ENCODE measurements around the gene CLVS2.

Gene CLVS2

DNA sequence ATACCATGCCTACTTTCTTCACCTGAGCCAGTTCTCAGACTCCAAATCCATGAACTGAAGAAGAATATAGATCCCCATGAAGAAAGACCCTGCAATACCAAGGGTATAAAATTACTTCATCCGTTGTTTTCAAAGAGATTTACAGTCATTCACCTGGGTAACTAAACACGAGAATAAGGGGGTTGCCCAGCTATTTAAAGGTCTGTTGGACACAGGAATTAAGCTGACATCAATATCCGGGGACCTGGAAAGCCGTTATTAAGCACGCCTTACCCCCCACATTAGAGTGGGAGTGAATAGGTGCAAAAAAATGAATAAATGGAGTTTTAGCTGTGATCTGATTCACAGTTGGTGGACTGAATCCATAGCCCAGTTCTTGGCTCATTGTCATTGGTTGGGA is 28.9 kb downstream of the CLVS2 start:
- ChIA-PET POLR2A (no interaction called here), CTCF (no interaction called here)
- Histone ChIP-seq H3K27me3 (replicated peaks in 2 of 5; ENCODE audit: control insufficient read depth in 4 of 5, insufficient read depth in 5 of 5, low read length in 4 of 5) (no peaks in the 10 kb centered on the region), H3K4me3 (ENCODE audit: control insufficient read depth in 1 of 7, extremely low read depth in 1 of 7, insufficient read depth in 4 of 7, low read depth in 2 of 7, low read length in 6 of 7) (no peak overlapping the region), H3K27ac (ENCODE audit: insufficient read depth in 1 of 2, low read depth in 1 of 2, low read length in 2 of 2, poor library complexity in 1 of 2, severe bottlenecking in 2 of 2) (no peak overlapping the region), H3K9me3 (ENCODE audit: control extremely low read depth in 1 of 5, control insufficient read depth in 4 of 5, insufficient read depth in 2 of 5, low read depth in 1 of 5, low read length in 4 of 5) (no peaks in the 10 kb centered on the region), H3K36me3 (ENCODE audit: control insufficient read depth in 4 of 4, insufficient read depth in 4 of 4, low read length in 3 of 4) (no peaks in the 10 kb centered on the region), H3K4me1 (ENCODE audit: control extremely low read depth in 1 of 4, control insufficient read depth in 4 of 4, insufficient read depth in 4 of 4, low read length in 3 of 4) (no peaks in the 10 kb centered on the region)
- 83% methylated on average over 4 of the region's 5 CpGs for WGBS (ENCODE audit: insufficient coverage)
- no peak for DNase-seq

DNA sequence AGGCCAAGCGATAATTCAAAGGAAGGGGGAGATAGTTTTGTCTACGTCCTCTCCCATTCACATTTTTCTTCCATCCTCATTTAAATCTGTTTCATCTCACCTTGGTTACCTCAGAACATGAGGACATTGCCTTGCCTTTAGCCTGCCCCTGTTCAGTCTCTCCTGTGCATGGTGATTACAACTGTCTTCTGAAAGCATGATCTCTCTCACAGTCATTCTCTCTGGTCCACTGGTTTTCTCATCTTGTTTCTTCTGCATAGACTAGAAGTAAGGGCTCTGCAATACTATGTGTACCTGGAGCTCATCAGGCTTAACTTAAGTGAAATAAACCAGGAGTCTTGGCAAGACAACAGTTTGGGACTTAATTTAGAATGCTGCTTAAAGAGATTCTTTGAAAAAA is 31.4 kb downstream of the CLVS2 start:
- Histone ChIP-seq H3K9me3 (ENCODE audit: control extremely low read depth in 1 of 5, control insufficient read depth in 4 of 5, insufficient read depth in 2 of 5, low read depth in 1 of 5, low read length in 4 of 5) (no peaks in the 10 kb centered on the region), H3K27ac (ENCODE audit: insufficient read depth in 1 of 2, low read depth in 1 of 2, low read length in 2 of 2, poor library complexity in 1 of 2, severe bottlenecking in 2 of 2) (no peak overlapping the region), H3K4me3 (ENCODE audit: control insufficient read depth in 1 of 7, extremely low read depth in 1 of 7, insufficient read depth in 4 of 7, low read depth in 2 of 7, low read length in 6 of 7) (no peak overlapping the region), H3K4me1 (ENCODE audit: control extremely low read depth in 1 of 4, control insufficient read depth in 4 of 4, insufficient read depth in 4 of 4, low read length in 3 of 4) (no peaks in the 10 kb centered on the region), H3K36me3 (ENCODE audit: control insufficient read depth in 4 of 4, insufficient read depth in 4 of 4, low read length in 3 of 4) (no peaks in the 10 kb centered on the region), H3K27me3 (replicated peaks in 2 of 5; ENCODE audit: control insufficient read depth in 4 of 5, insufficient read depth in 5 of 5, low read length in 4 of 5) (no peaks in the 10 kb centered on the region)
- 100% methylated on average over 1 of the region's 2 CpGs for WGBS (ENCODE audit: insufficient coverage)
- DNase-seq = no peak
- ChIA-PET CTCF (no interaction called here), POLR2A (no interaction called here)

DNA sequence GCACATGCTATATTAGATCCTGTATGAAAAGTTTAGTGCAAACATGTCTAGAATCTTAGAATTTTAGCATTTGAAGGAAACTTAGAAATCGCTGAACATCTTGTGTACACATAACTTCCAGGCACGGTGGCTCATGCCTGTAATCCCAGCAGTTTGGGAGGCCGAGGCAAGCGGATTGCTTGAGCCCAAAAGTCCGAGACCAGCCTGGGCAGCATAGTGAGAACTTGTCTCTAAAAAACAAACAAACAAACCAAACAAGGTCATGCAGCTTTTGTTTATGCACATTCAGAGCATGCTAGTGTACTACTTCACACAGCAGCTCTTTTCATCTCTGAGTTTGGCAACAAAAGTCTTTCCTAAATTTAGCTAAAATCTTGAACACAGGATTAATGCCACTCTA is 32.2 kb downstream of the CLVS2 start:
- no peaks in the 10 kb centered on the region for H3K36me3 ChIP-seq (ENCODE audit: control insufficient read depth in 4 of 4, insufficient read depth in 4 of 4, low read length in 3 of 4)
- ChIA-PET POLR2A (no interaction called here), CTCF (no interaction called here)
- H3K9me3 ChIP-seq (ENCODE audit: control extremely low read depth in 1 of 5, control insufficient read depth in 4 of 5, insufficient read depth in 2 of 5, low read depth in 1 of 5, low read length in 4 of 5) = no peaks in the 10 kb centered on the region
- no peak overlapping the region for H3K27ac ChIP-seq (ENCODE audit: insufficient read depth in 1 of 2, low read depth in 1 of 2, low read length in 2 of 2, poor library complexity in 1 of 2, severe bottlenecking in 2 of 2)
- WGBS (ENCODE audit: insufficient coverage) = 88% methylated on average over 5 of the region's 5 CpGs
- DNase-seq = no peak
- no peaks in the 10 kb centered on the region for H3K4me1 ChIP-seq (ENCODE audit: control extremely low read depth in 1 of 4, control insufficient read depth in 4 of 4, insufficient read depth in 4 of 4, low read length in 3 of 4)
- no peaks in the 10 kb centered on the region for H3K27me3 ChIP-seq (replicated peaks in 2 of 5; ENCODE audit: control insufficient read depth in 4 of 5, insufficient read depth in 5 of 5, low read length in 4 of 5)
- no peak overlapping the region for H3K4me3 ChIP-seq (ENCODE audit: control insufficient read depth in 1 of 7, extremely low read depth in 1 of 7, insufficient read depth in 4 of 7, low read depth in 2 of 7, low read length in 6 of 7)

DNA sequence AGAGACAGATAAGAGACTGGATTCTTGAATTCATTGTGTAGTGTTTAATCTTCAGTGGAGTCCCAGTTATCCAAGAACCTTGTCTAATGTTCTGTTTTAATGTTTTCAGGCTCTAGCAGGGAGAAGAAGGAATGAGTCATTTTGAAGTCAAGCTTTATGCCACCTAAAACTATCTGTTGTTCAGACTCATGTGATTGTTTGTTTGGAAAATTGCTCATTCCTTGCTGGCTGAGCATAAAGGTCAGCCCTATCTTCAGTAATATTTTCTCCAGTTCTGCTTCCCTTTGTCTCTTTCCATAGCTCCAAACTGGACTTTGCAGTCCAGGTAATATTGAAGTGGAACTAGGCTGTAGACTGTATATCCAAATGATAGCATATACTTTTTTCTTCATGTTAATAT is 34.2 kb downstream of the CLVS2 start:
- H3K27me3 ChIP-seq (replicated peaks in 2 of 5; ENCODE audit: control insufficient read depth in 4 of 5, insufficient read depth in 5 of 5, low read length in 4 of 5) = no peaks in the 10 kb centered on the region
- H3K4me1 ChIP-seq (ENCODE audit: control extremely low read depth in 1 of 4, control insufficient read depth in 4 of 4, insufficient read depth in 4 of 4, low read length in 3 of 4) = no peaks in the 10 kb centered on the region
- POLR2A ChIA-PET = no interaction called here
- CTCF ChIA-PET = no interaction called here
- no peaks in the 10 kb centered on the region for H3K9me3 ChIP-seq (ENCODE audit: control extremely low read depth in 1 of 5, control insufficient read depth in 4 of 5, insufficient read depth in 2 of 5, low read depth in 1 of 5, low read length in 4 of 5)
- H3K4me3 ChIP-seq (ENCODE audit: control insufficient read depth in 1 of 7, extremely low read depth in 1 of 7, insufficient read depth in 4 of 7, low read depth in 2 of 7, low read length in 6 of 7) = no peak overlapping the region
- H3K27ac ChIP-seq (ENCODE audit: insufficient read depth in 1 of 2, low read depth in 1 of 2, low read length in 2 of 2, poor library complexity in 1 of 2, severe bottlenecking in 2 of 2) = no peak overlapping the region
- H3K36me3 ChIP-seq (ENCODE audit: control insufficient read depth in 4 of 4, insufficient read depth in 4 of 4, low read length in 3 of 4) = no peaks in the 10 kb centered on the region
- no peak for DNase-seq

DNA sequence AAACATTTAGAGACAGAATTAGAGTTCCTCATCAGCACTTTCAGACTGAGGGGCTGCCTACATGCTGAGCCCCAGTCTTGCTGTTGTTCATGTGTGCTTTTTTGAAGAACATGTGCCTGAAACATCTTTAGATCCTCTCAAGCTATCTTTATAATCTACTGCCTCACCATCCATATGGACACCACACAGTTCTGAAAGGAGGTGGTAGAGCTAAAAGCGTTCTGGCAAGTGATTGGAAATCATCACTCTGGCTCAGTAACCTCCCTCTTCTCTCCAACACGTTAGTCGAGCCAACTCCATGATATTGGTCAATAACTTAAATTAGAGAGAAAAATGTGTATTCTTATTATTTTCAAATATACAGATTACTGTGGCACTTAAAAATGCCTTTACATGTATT is 40.6 kb downstream of the CLVS2 start:
- Histone ChIP-seq H3K36me3 (ENCODE audit: control insufficient read depth in 4 of 4, insufficient read depth in 4 of 4, low read length in 3 of 4) (no peaks in the 10 kb centered on the region), H3K9me3 (ENCODE audit: control extremely low read depth in 1 of 5, control insufficient read depth in 4 of 5, insufficient read depth in 2 of 5, low read depth in 1 of 5, low read length in 4 of 5) (no peaks in the 10 kb centered on the region), H3K4me3 (ENCODE audit: control insufficient read depth in 1 of 7, extremely low read depth in 1 of 7, insufficient read depth in 4 of 7, low read depth in 2 of 7, low read length in 6 of 7) (no peak overlapping the region), H3K27me3 (replicated peaks in 2 of 5; ENCODE audit: control insufficient read depth in 4 of 5, insufficient read depth in 5 of 5, low read length in 4 of 5) (no peaks in the 10 kb centered on the region), H3K4me1 (ENCODE audit: control extremely low read depth in 1 of 4, control insufficient read depth in 4 of 4, insufficient read depth in 4 of 4, low read length in 3 of 4) (no peaks in the 10 kb centered on the region), H3K27ac (ENCODE audit: insufficient read depth in 1 of 2, low read depth in 1 of 2, low read length in 2 of 2, poor library complexity in 1 of 2, severe bottlenecking in 2 of 2) (no peak overlapping the region)
- no CpG with 5 or more reads among the region's 3 CpGs for WGBS (ENCODE audit: insufficient coverage)
- POLR2A ChIA-PET = interaction anchor here (0.7 kb wide), 1 partner anchor 46 kb away, joined by 3 read pairs; no protein-coding TSS in a partner anchor
- no peak for DNase-seq
- CTCF ChIA-PET = no interaction called here

- DNase-seq = no peak
- no peaks in the 10 kb centered on the region for H3K4me1 ChIP-seq (ENCODE audit: control extremely low read depth in 1 of 4, control insufficient read depth in 4 of 4, insufficient read depth in 4 of 4, low read length in 3 of 4)
- WGBS (ENCODE audit: insufficient coverage) = 94% methylated on average over 2 of the region's 3 CpGs
- no peak overlapping the region for H3K27ac ChIP-seq (ENCODE audit: insufficient read depth in 1 of 2, low read depth in 1 of 2, low read length in 2 of 2, poor library complexity in 1 of 2, severe bottlenecking in 2 of 2)
- no peaks in the 10 kb centered on the region for H3K9me3 ChIP-seq (ENCODE audit: control extremely low read depth in 1 of 5, control insufficient read depth in 4 of 5, insufficient read depth in 2 of 5, low read depth in 1 of 5, low read length in 4 of 5)
- no peak overlapping the region for H3K4me3 ChIP-seq (ENCODE audit: control insufficient read depth in 1 of 7, extremely low read depth in 1 of 7, insufficient read depth in 4 of 7, low read depth in 2 of 7, low read length in 6 of 7)
- POLR2A ChIA-PET = no interaction called here
- no peaks in the 10 kb centered on the region for H3K36me3 ChIP-seq (ENCODE audit: control insufficient read depth in 4 of 4, insufficient read depth in 4 of 4, low read length in 3 of 4)
- CTCF ChIA-PET = no interaction called here
- H3K27me3 ChIP-seq (replicated peaks in 2 of 5; ENCODE audit: control insufficient read depth in 4 of 5, insufficient read depth in 5 of 5, low read length in 4 of 5) = no peaks in the 10 kb centered on the region
Observed at GRCh38 chr6:123039431-123039830, 43.4 kb downstream of the CLVS2 start.

DNA sequence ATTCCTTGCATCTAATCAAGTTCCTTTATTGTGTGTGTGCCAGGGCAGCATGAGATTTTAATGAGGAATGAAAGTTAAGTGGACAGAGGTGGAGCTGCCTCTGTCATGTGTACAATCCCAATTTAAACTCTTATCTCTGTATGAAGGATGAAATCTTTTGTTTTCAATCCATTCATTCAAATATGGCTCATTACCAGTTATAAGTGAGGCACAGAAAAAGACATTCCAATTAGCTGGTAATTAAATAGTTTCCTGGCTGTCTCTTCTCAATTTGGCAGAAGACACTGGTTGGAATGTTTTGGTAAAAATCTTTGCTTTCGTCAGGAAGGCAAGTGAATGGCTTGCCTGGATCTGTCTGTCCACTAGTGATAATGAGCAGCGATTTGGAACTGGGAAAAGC is 46.4 kb downstream of the CLVS2 start:
- no peak for DNase-seq
- ChIA-PET CTCF (no interaction called here), POLR2A (no interaction called here)
- WGBS (ENCODE audit: insufficient coverage) = 88% methylated on average over 1 of the region's 2 CpGs
- no peaks in the 10 kb centered on the region for H3K36me3 ChIP-seq (ENCODE audit: control insufficient read depth in 4 of 4, insufficient read depth in 4 of 4, low read length in 3 of 4)
- no peaks in the 10 kb centered on the region for H3K9me3 ChIP-seq (ENCODE audit: control extremely low read depth in 1 of 5, control insufficient read depth in 4 of 5, insufficient read depth in 2 of 5, low read depth in 1 of 5, low read length in 4 of 5)
- H3K27me3 ChIP-seq (replicated peaks in 2 of 5; ENCODE audit: control insufficient read depth in 4 of 5, insufficient read depth in 5 of 5, low read length in 4 of 5) = no peaks in the 10 kb centered on the region
- no peak overlapping the region for H3K4me3 ChIP-seq (ENCODE audit: control insufficient read depth in 1 of 7, extremely low read depth in 1 of 7, insufficient read depth in 4 of 7, low read depth in 2 of 7, low read length in 6 of 7)
- H3K4me1 ChIP-seq (ENCODE audit: control extremely low read depth in 1 of 4, control insufficient read depth in 4 of 4, insufficient read depth in 4 of 4, low read length in 3 of 4) = no peaks in the 10 kb centered on the region
- H3K27ac ChIP-seq (ENCODE audit: insufficient read depth in 1 of 2, low read depth in 1 of 2, low read length in 2 of 2, poor library complexity in 1 of 2, severe bottlenecking in 2 of 2) = no peak overlapping the region

Data from common myeloid progenitor, CD34-positive (primary cell).